D721Med (cell line): ENCODE measurements around the gene KCNJ6.
A peak's percentile ranks its signal among the peaks of the same experiment; 100 is the strongest.
"Not testable (repeated sequence)": the region's sequence is repeated elsewhere in the genome, so short reads cannot be mapped to it uniquely, and the experiment has no call there.

ENCODE experiments used
- DNase-seq: peaks from one replicate; pipeline ENCODE4 v3.0.0; 2011; ENCODE audit warnings: low spot score; ENCODE audit not compliant: insufficient read length
- FAIRE-seq: peaks from 2 replicates; lab custom pipeline; 2011; peaks lifted over from hg19 to GRCh38; lab: Jason Lieb, UNC
- TF ChIP-seq, protein P1 (sequence below): IDR thresholded peaks from 2 replicates; pipeline ENCODE4 v1.5.1; 2012; ENCODE audit warnings: mild to moderate bottlenecking, control low read depth; ENCODE audit not compliant: insufficient read depth; ENCODE audit errors: missing control alignments

The KCNJ6 gene

DNA sequence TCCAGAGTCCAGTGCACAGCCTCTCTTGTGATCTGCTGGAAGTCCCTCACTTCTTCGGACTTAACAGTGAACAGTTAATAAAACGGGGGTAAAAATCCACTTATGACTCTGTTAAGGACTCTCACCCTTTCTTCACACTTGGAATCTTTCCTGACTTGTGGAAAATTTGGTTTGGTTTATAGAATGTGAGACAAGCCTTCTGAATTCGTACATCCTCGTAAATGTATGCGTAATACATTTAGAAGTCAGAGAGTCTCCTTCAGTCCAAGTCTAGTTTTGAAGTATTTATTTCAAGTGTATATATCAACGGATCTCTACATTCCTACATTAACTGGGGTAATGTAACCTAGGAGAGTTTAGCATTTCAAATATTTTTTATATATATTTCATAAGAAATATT lies 270.4 kb downstream of the KCNJ6 start:
- DNase-seq: no peak
- no peak for FAIRE-seq
- TF ChIP-seq, protein P1, sequence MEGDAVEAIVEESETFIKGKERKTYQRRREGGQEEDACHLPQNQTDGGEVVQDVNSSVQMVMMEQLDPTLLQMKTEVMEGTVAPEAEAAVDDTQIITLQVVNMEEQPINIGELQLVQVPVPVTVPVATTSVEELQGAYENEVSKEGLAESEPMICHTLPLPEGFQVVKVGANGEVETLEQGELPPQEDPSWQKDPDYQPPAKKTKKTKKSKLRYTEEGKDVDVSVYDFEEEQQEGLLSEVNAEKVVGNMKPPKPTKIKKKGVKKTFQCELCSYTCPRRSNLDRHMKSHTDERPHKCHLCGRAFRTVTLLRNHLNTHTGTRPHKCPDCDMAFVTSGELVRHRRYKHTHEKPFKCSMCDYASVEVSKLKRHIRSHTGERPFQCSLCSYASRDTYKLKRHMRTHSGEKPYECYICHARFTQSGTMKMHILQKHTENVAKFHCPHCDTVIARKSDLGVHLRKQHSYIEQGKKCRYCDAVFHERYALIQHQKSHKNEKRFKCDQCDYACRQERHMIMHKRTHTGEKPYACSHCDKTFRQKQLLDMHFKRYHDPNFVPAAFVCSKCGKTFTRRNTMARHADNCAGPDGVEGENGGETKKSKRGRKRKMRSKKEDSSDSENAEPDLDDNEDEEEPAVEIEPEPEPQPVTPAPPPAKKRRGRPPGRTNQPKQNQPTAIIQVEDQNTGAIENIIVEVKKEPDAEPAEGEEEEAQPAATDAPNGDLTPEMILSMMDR: no peak

DNA sequence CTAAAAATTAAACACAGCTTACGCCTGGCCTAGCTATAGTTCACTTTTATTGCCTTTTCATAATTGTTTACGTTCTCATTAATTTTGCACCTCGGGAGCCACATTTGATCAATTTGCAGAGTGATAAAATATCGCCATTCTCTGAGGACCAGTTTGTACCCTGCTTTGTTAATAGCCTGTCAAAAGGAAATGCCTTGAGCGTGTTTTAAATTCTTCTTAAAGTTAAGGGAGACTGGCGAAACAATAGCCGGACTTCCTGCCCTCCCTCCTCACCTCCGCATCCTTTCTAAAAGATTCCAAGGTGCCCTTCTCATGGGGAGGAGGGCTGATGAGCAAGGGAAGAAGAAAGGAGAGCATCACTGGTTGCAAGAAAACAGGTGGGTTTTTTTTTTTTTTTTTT lies 271.6 kb downstream of the KCNJ6 start:
- TF ChIP-seq, protein P1: no peak
- no peak for DNase-seq
- no peak for FAIRE-seq

DNA sequence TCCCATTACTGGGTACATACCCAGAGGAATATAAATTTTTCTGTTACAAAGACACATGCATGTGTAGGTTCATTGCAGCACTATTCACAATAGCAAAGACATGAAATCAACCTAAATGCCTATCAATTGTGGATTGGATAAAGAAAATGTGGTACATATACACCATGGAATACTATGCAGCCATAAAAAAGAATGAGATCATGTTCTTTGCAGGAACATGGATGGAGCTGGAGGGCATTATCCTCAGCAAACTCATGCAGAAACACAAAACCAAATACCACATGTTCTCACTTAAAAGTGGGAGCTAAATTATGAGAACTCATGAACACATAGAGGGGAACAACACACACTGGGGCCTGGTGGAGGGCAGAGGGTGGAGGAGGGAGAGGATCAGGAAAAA lies 272.4 kb downstream of the KCNJ6 start:
- DNase-seq, FAIRE-seq: not testable (repeated sequence)

DNA sequence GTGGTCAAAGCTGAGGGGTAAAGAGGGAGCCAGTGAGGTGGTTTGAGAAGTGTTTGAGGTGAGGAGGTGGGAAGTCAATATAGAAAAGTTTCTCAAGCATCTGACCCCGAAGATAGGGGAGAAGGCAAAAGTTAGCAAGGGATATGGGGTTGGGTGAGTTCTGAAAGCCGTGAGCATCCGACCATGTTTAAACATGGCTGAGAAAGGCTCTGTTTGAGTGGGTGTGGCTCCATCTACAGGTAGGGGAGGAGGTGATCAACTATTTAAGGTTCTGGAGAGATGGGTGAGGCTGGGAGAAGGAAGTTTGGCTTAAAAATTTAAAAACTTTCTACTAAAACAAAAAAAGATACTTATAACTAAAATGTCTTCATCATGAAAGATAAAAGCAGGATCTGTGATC lies 273.8 kb downstream of the KCNJ6 start:
- no peak for FAIRE-seq
- TF ChIP-seq, protein P1: peak; percentile 43
- no peak for DNase-seq

DNA sequence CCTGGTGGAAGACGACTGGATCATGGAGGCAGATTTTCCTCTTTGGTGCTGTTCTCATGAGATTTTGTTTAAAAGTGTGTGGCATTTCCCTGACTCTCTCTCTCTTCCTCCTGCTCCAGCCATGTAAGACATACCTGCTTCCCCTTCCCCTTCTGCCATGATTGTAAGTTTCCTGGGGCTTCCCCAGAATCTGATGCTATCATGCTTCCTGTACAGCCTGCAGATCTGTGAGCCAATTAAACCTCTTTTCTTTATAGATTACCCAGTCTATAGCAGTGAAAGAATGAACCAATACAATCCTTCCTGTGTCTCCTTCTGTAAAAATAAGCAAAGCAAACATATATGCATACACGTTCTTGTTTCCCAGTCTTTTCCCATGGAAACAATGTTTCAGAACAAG lies 276.5 kb downstream of the KCNJ6 start:
- DNase-seq (no peak), FAIRE-seq (no peak)
- TF ChIP-seq, protein P1: no peak

DNA sequence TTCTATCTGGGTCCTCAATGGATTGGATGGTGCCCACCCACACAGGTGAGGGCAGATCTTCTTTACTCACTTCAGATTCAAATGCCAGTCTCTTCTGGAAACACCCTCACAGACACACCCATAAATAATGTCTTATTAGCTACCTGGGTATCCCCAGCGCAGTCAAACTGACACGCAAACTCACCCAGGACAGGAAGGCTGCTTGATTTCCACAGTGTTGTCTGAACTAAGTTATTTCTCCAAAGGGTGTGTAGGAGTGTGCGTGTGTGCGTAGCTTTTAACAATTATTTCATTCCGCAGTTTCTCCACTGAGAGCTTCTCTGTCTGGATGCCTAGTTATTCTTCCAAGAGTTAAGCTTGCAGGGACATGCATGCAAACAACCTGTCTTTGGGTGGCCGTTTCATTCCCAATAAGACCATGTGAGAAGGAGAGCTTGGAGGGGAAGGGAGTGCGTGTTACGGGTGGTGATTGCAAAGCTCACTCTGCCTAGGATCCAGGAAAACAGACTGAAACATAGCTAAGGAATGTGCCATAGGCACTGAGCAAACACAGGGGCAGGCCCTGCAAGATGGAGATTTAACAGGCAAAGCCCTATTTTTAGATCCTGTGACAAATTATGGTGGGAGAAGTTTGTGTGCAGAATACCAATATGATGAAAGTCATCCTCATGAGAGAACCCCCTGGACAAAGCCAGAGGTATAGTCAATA lies 280.0 kb downstream of the KCNJ6 start:
- TF ChIP-seq, protein P1: no peak
- DNase-seq: no peak
- FAIRE-seq: no peak

DNA sequence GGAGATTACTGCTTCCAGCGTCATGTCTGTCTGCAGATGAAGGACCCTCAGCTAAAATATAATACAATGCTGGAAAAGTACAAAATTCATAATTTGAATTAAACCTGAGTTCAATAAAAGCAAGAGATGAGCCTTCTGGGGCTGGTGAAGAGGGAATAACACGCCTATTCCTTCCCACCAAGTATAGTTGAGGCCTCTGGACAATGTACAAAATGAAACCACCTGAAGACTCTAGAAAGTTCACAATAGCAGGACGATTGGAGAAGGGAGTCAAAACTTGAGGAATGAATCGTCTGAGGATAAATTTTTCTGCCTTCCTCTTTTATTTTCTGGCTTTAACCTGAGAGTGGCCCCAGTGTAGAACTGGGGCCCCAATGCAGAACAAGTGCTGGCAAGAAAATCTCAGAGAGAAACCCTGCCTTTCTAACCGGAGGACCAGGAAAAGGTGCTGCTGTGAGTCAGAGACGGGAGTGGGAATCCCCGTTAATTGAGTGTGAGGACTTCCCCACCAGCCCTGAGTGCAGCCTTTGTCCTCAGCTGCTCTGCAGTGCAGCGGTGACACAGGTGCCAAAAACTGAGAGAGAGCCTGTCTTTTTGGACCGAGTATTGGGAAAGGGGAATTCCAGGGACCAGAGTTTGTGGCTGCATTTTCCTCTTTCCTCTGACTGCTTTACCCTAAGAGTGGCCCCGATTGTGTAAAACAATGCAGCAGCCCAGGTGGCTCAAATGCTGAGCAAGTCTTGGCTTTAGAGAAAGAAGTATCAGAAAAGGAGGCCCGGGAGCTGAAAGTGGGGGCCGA lies 284.7 kb downstream of the KCNJ6 start:
- DNase-seq: no peak
- no peak for FAIRE-seq

More for the DNA sequence above, 284.7 kb downstream of the KCNJ6 start:
- TF ChIP-seq, protein P1: no peak
